HEK293 (cell line): ENCODE measurements around the gene KCNS1.
A peak's percentile ranks its signal among the peaks of the same experiment; 100 is the strongest.

Source experiments
- CTCF ChIA-PET: fragments of 350-600 bp; formaldehyde crosslinking; extraction: SDS; loops from one replicate; lab custom pipeline; 2021; ENCODE audit warnings: antibody characterized with exemption; lab: Yijun Ruan, JAX
- POLR2A ChIA-PET: fragments of 300-600 bp; formaldehyde crosslinking; extraction: SDS; loops from one replicate; lab custom pipeline; 2020; ENCODE audit warnings: antibody characterized with exemption, inconsistent platforms; lab: Yijun Ruan, JAX
- H3K27ac ChIP-seq: fragments of 200-500 bp; sonication (Bioruptor generic); 2 replicates; pipeline ENCODE4 v1.5.1; 2014; ENCODE audit warnings: low read depth, low read length, control low read depth, inconsistent platforms; ENCODE audit errors: extremely low read depth
- H3K36me3 ChIP-seq, 2 experiments: fragments of 200-500 bp in 1 of 2; sonication (Bioruptor generic) in 1 of 2; 1 replicate in 1 of 2; 2 replicates in 1 of 2; pipeline ENCODE4 v1.5.1; 2014 to 2017; ENCODE audit warnings: inconsistent platforms in 2 of 2, low read length in 2 of 2; ENCODE audit not compliant: control insufficient read depth in 2 of 2, insufficient read depth in 1 of 2
- H3K4me1 ChIP-seq: fragments of 200-500 bp; sonication (Bioruptor generic); 2 replicates; pipeline ENCODE4 v1.5.1; 2014; ENCODE audit warnings: mild to moderate bottlenecking, low read length, inconsistent platforms; ENCODE audit not compliant: control insufficient read depth, insufficient read depth
- H3K4me3 ChIP-seq: 2 replicates; pipeline ENCODE4 v1.5.1; 2011; ENCODE audit warnings: low read depth, mild to moderate bottlenecking, control low read depth, low read length, moderate library complexity
- H3K9me3 ChIP-seq: fragments of 200-500 bp; sonication (Bioruptor generic); 2 replicates; pipeline ENCODE4 v1.5.1; 2014; ENCODE audit warnings: low read depth, low read length, inconsistent platforms; ENCODE audit not compliant: control insufficient read depth, insufficient read depth
- BCL11B ChIP-seq: fragments of 450-650 bp; formaldehyde crosslinking; IDR thresholded peaks from 2 replicates; pipeline ENCODE4 v1.5.1; 2016; ENCODE audit warnings: low read depth, missing biosample characterization, missing genetic modification characterization
- GLIS1 ChIP-seq: fragments of 450-650 bp; formaldehyde crosslinking; IDR thresholded peaks from 2 replicates; pipeline ENCODE4 v1.5.1; 2016; ENCODE audit warnings: missing biosample characterization, missing genetic modification characterization
- GLIS2 ChIP-seq: fragments of 450-650 bp; formaldehyde crosslinking; IDR thresholded peaks from 2 replicates; pipeline ENCODE4 v1.5.1; 2016; ENCODE audit warnings: missing biosample characterization, missing genetic modification characterization
- KLF7 ChIP-seq: fragments of 450-650 bp; formaldehyde crosslinking; IDR thresholded peaks from 2 replicates; pipeline ENCODE4 v1.5.1; 2016; ENCODE audit warnings: missing biosample characterization, missing genetic modification characterization, borderline replicate concordance
- MEIS1 ChIP-seq: sonication (generic); formaldehyde crosslinking; IDR thresholded peaks from 2 replicates; pipeline ENCODE4 v1.8.1; 2022; ENCODE audit warnings: missing genetic modification reagents, mild to moderate bottlenecking, borderline replicate concordance
- PATZ1 ChIP-seq: fragments of 450-650 bp; formaldehyde crosslinking; IDR thresholded peaks from 2 replicates; pipeline ENCODE4 v1.5.1; 2016; ENCODE audit warnings: missing biosample characterization, missing genetic modification characterization
- PRDM10 ChIP-seq: fragments of 450-650 bp; formaldehyde crosslinking; IDR thresholded peaks from 2 replicates; pipeline ENCODE4 v1.5.1; 2016; ENCODE audit warnings: missing biosample characterization, missing genetic modification characterization
- RBAK ChIP-seq: fragments of 450-650 bp; formaldehyde crosslinking; IDR thresholded peaks from 2 replicates; pipeline ENCODE4 v1.5.1; 2016; ENCODE audit warnings: missing biosample characterization, missing genetic modification characterization
- SP2 ChIP-seq: fragments of 450-650 bp; formaldehyde crosslinking; IDR thresholded peaks from 2 replicates; pipeline ENCODE4 v1.5.1; 2016; ENCODE audit warnings: missing biosample characterization, missing genetic modification characterization
- TRIM28 ChIP-seq: IDR thresholded peaks from 2 replicates; pipeline ENCODE4 v1.6.1; 2011; ENCODE audit warnings: low read length, control low read depth, borderline replicate concordance
- ZBTB1 ChIP-seq: fragments of 450-650 bp; formaldehyde crosslinking; IDR thresholded peaks from 2 replicates; pipeline ENCODE4 v1.5.1; 2016; ENCODE audit warnings: missing biosample characterization, missing genetic modification characterization
- ZNF132 ChIP-seq: fragments of 450-650 bp; formaldehyde crosslinking; IDR thresholded peaks from 2 replicates; pipeline ENCODE4 v1.5.1; 2017; ENCODE audit warnings: missing biosample characterization, missing genetic modification characterization, borderline replicate concordance
- ZNF16 ChIP-seq: fragments of 450-650 bp; formaldehyde crosslinking; IDR thresholded peaks from 2 replicates; pipeline ENCODE4 v1.5.1; 2016; ENCODE audit warnings: low read depth, missing biosample characterization, missing genetic modification characterization
- ZNF169 ChIP-seq: fragments of 450-650 bp; formaldehyde crosslinking; IDR thresholded peaks from 2 replicates; pipeline ENCODE4 v1.5.1; 2016; ENCODE audit warnings: missing biosample characterization, missing genetic modification characterization
- ZNF2 ChIP-seq: fragments of 450-650 bp; formaldehyde crosslinking; IDR thresholded peaks from 2 replicates; pipeline ENCODE4 v1.5.1; 2016; ENCODE audit warnings: missing biosample characterization, missing genetic modification characterization
- ZNF211 ChIP-seq: fragments of 450-650 bp; formaldehyde crosslinking; IDR thresholded peaks from 2 replicates; pipeline ENCODE4 v1.5.1; 2016; ENCODE audit warnings: low read depth, missing biosample characterization, missing genetic modification characterization
- ZNF26 ChIP-seq: fragments of 450-650 bp; formaldehyde crosslinking; IDR thresholded peaks from 2 replicates; pipeline ENCODE4 v1.5.1; 2016; ENCODE audit warnings: missing biosample characterization, missing genetic modification characterization
- ZNF335 ChIP-seq: fragments of 450-650 bp; formaldehyde crosslinking; conservative IDR thresholded peaks from 2 replicates; pipeline ENCODE4 v1.5.1; 2016; ENCODE audit warnings: missing biosample characterization, missing genetic modification characterization
- ZNF350 ChIP-seq: fragments of 450-650 bp; formaldehyde crosslinking; IDR thresholded peaks from 2 replicates; pipeline ENCODE4 v1.5.0; 2017; ENCODE audit warnings: missing biosample characterization, mild to moderate bottlenecking, missing genetic modification characterization
- ZNF558 ChIP-seq: fragments of 450-650 bp; formaldehyde crosslinking; IDR thresholded peaks from 2 replicates; pipeline ENCODE4 v1.5.1; 2016; ENCODE audit warnings: missing biosample characterization, missing genetic modification characterization
- ZNF561 ChIP-seq: fragments of 450-650 bp; IDR thresholded peaks from 2 replicates; pipeline ENCODE4 v1.5.1; 2018; ENCODE audit warnings: missing biosample characterization, missing genetic modification characterization, borderline replicate concordance

KCNS1 gene

GRCh38 chr20:45114465-45115385 is 13.8 kb upstream of the KCNS1 start, which contains the start of gene WFDC5:
WFDC5 (minus strand) TSS chr20:45115174; CDS start chr20:45115083, 91 bp downstream.
- H3K4me3 ChIP-seq: no peak within 1 kb of the TSS
- ChIA-PET CTCF (interaction anchor here (0.6 to 3.8 kb wide), 4 partner anchors 19 to 198 kb away, joined by 4 to 34 read pairs (median 20); no protein-coding TSS in a partner anchor), POLR2A (no interaction called here)
- H3K9me3 ChIP-seq: no peaks in the 10 kb centered on the region
- no peaks in the 10 kb centered on the region for H3K4me1 ChIP-seq
- no peaks in the 10 kb centered on the region for H3K36me3 ChIP-seq
- TF ChIP-seq GLIS2 (tag by site-specific recombination) (0 out of 2 replicates have a peak, but pooled peaks have one; percentile 31), RBAK (tag by site-specific recombination) (no peak), KLF7 (tag by site-specific recombination) (no peak), ZNF350 (tag by site-specific recombination) (no peak), GLIS1 (peak; percentile 88), ZNF335 (tag by site-specific recombination) (peak; percentile 47; the same call in 1 of the 2 replicates)
- no peak within 1 kb of the TSS for H3K27ac ChIP-seq

- Histone ChIP-seq H3K4me1 (no peaks in the 10 kb centered on the region), H3K36me3 (no peaks in the 10 kb centered on the region), H3K9me3 (no peaks in the 10 kb centered on the region), H3K27ac (no peak overlapping the region), H3K4me3 (no peak overlapping the region)
- POLR2A ChIA-PET: no interaction called here
- TF ChIP-seq ZNF561 (no peak), SP2 (tag by site-specific recombination) (no peak), MEIS1 (CRISPR knock-in tag) (no peak), BCL11B (tag by site-specific recombination) (no peak), PATZ1 (tag by site-specific recombination) (no peak), ZNF26 (tag by site-specific recombination) (no peak), ZNF558 (tag by site-specific recombination) (no peak)
- CTCF ChIA-PET: interaction anchor here (0.5 to 6.3 kb wide), 6 partner anchors 18 to 300 kb away, joined by 4 to 44 read pairs (median 21); no protein-coding TSS in a partner anchor
Measured at GRCh38 chr20:45113865-45114264, 12.9 kb upstream of the KCNS1 start.

- Histone ChIP-seq H3K27ac (no peak overlapping the region), H3K4me1 (no peaks in the 10 kb centered on the region), H3K36me3 (no peaks in the 10 kb centered on the region), H3K4me3 (no peak overlapping the region), H3K9me3 (no peaks in the 10 kb centered on the region)
- ChIA-PET POLR2A (no interaction called here), CTCF (interaction anchor here (0.6 to 6.3 kb wide), 24 partner anchors 9 to 661 kb away, joined by 3 to 44 read pairs (median 4); partner anchors contain the start of gene WFDC12)
- no peak for TF ChIP-seq ZNF132
- TF ChIP-seq ZNF2: no peak
- no peak for TF ChIP-seq ZNF169 (tag by site-specific recombination)
- TF ChIP-seq ZBTB1: no peak
- TF ChIP-seq TRIM28: no peak
- no peak for TF ChIP-seq ZNF16 (tag by site-specific recombination)
- TF ChIP-seq PRDM10 (tag by site-specific recombination): no peak
- TF ChIP-seq ZNF211: no peak
Measured at GRCh38 chr20:45112754-45113153, 11.8 kb upstream of the KCNS1 start.
